Ishikawa (cell line): ENCODE measurements around the gene FRMD5.

ENCODE experiments used
- CEBPB ChIP-seq: IDR thresholded peaks from 2 replicates; pipeline ENCODE4 v1.6.1; 2012
- CREB1 ChIP-seq: IDR thresholded peaks from 2 replicates; pipeline ENCODE4 v1.6.1; 2012; ENCODE audit warnings: low read depth
- EGR1 ChIP-seq: IDR thresholded peaks from 2 replicates; pipeline ENCODE4 v1.6.1; 2012
- EP300 ChIP-seq: IDR thresholded peaks from 2 replicates; pipeline ENCODE4 v1.6.1; 2012; ENCODE audit warnings: borderline replicate concordance
- FOXM1 ChIP-seq: IDR thresholded peaks from 2 replicates; pipeline ENCODE4 v1.6.1; 2012; ENCODE audit warnings: low read depth, borderline replicate concordance
- MAX ChIP-seq: IDR thresholded peaks from 2 replicates; pipeline ENCODE4 v1.6.1; 2012
- NFIC ChIP-seq: IDR thresholded peaks from 2 replicates; pipeline ENCODE4 v1.6.1; 2012
- RAD21 ChIP-seq: IDR thresholded peaks from 2 replicates; pipeline ENCODE4 v1.6.1; 2012; ENCODE audit warnings: low read depth
- REST ChIP-seq: IDR thresholded peaks from 2 replicates; pipeline ENCODE4 v1.6.1; 2012; ENCODE audit warnings: low read depth, mild to moderate bottlenecking
- TAF1 ChIP-seq: IDR thresholded peaks from 2 replicates; pipeline ENCODE4 v1.6.1; 2012; ENCODE audit warnings: low read depth, mild to moderate bottlenecking
- TCF12 ChIP-seq: IDR thresholded peaks from 2 replicates; pipeline ENCODE4 v1.6.1; 2012; ENCODE audit warnings: low read depth
- TEAD4 ChIP-seq: IDR thresholded peaks from 2 replicates; pipeline ENCODE4 v1.6.1; 2012
- YY1 ChIP-seq: IDR thresholded peaks from 2 replicates; pipeline ENCODE4 v1.6.1; 2012; ENCODE audit warnings: low read depth
- ZBTB7A ChIP-seq: IDR thresholded peaks from 2 replicates; pipeline ENCODE4 v1.6.1; 2012; ENCODE audit warnings: low read depth

DNA sequence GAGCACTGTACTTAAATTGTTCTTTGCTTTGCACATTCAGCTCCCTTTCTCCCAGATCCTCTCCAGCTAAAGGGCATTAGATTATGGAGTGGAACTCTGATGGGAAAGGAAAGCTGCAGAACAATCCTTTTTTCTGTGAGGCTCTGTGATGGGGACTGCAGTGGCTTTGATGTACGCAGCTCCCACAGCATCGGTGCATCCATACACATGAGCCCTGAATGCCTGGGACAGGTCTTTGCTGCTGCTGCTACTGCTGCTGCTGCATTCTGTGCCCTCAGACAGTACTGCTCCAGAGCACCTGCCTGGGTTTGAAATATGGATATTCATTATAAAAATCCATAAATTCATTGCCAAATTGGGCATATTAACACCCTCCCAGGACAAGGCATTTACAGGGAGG is 203.9 kb downstream of the FRMD5 start:
- no peak for TF ChIP-seq REST
- TF ChIP-seq CEBPB, result no peak
- TF ChIP-seq NFIC, result no peak
- TF ChIP-seq ZBTB7A, result no peak
- no peak for TF ChIP-seq TAF1
- TF ChIP-seq CREB1, result no peak
- TF ChIP-seq MAX, result no peak
- TF ChIP-seq TCF12, result no peak
- TF ChIP-seq EP300, result no peak
- no peak for TF ChIP-seq FOXM1
- no peak for TF ChIP-seq TEAD4
- TF ChIP-seq YY1, result no peak
- TF ChIP-seq EGR1, result no peak
- no peak for TF ChIP-seq RAD21
